IMR-90 (cell line): ENCODE measurements around the gene KLC1.

Source experiments
- CEBPB ChIP-seq: IDR thresholded peaks from 2 replicates; pipeline ENCODE4 v1.6.1; 2012; ENCODE audit warnings: low read depth, low read length, improper control_type of control experiment
- CHD1 ChIP-seq: IDR thresholded peaks from 2 replicates; pipeline ENCODE4 v1.6.1; 2012; ENCODE audit warnings: low read depth, low read length, improper control_type of control experiment
- CTCF ChIP-seq: conservative IDR thresholded peaks from 2 replicates; pipeline ENCODE4 v1.5.1; 2012; ENCODE audit warnings: mild to moderate bottlenecking, low read depth, low read length, improper control_type of control experiment
- MAZ ChIP-seq: IDR thresholded peaks from 2 replicates; pipeline ENCODE4 v1.6.1; 2012; ENCODE audit warnings: low read depth, mild to moderate bottlenecking, low read length, improper control_type of control experiment, moderate library complexity, borderline replicate concordance
- MXI1 ChIP-seq: IDR thresholded peaks from 2 replicates; pipeline ENCODE4 v1.6.1; 2012; ENCODE audit warnings: low read depth, mild to moderate bottlenecking, low read length, moderate library complexity, borderline replicate concordance
- POLR2A ChIP-seq: IDR thresholded peaks from 2 replicates; pipeline ENCODE4 v1.6.1; 2012; ENCODE audit warnings: mild to moderate bottlenecking, low read depth, low read length
- RAD21 ChIP-seq: IDR thresholded peaks from 2 replicates; pipeline ENCODE4 v1.6.1; 2012; ENCODE audit warnings: low read length, improper control_type of control experiment
- RCOR1 ChIP-seq: IDR thresholded peaks from 2 replicates; pipeline ENCODE4 v1.6.1; 2012; ENCODE audit warnings: mild to moderate bottlenecking, low read length, improper control_type of control experiment; ENCODE audit not compliant: insufficient replicate concordance
- RFX5 ChIP-seq: IDR thresholded peaks from 2 replicates; pipeline ENCODE4 v1.8.0; 2012; ENCODE audit warnings: low read depth, mild to moderate bottlenecking, low read length, moderate library complexity
- USF2 ChIP-seq: fragments of 150-350 bp; IDR thresholded peaks from 2 replicates; pipeline ENCODE4 v1.6.1; 2017; ENCODE audit warnings: mild to moderate bottlenecking, antibody characterized with exemption, low read length, low read depth
- TF ChIP-seq, protein P1 (sequence below): fragments of 150-350 bp; IDR thresholded peaks from 2 replicates; pipeline ENCODE4 v1.6.1; 2016; ENCODE audit warnings: low read depth, mild to moderate bottlenecking, low read length, moderate library complexity, borderline replicate concordance

GRCh38 chr14:103728141-103728540, 99.1 kb downstream of the KLC1 start:
- TF ChIP-seq CTCF (no peak), RFX5 (no peak), MAZ (no peak), POLR2A (no peak), RCOR1 (no peak), CEBPB (no peak), CHD1 (no peak), RAD21 (no peak), USF2 (no peak), MXI1 (no peak)
- TF ChIP-seq, protein P1, sequence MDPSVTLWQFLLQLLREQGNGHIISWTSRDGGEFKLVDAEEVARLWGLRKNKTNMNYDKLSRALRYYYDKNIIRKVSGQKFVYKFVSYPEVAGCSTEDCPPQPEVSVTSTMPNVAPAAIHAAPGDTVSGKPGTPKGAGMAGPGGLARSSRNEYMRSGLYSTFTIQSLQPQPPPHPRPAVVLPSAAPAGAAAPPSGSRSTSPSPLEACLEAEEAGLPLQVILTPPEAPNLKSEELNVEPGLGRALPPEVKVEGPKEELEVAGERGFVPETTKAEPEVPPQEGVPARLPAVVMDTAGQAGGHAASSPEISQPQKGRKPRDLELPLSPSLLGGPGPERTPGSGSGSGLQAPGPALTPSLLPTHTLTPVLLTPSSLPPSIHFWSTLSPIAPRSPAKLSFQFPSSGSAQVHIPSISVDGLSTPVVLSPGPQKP: no peak
